Natural killer cell (primary cell): ENCODE data around the gene COL8A2. TPM values are rescaled to one million over a fixed set of nuclear protein-coding genes. Genes with fewer than 3 reads are reported as not detected.

Experiments
- ATAC-seq, 3 donors: fragments of 150-1000 bp in 2 of 3; fragments of 200-7000 bp in 1 of 3; cut with Tn5 transposase; 1 replicate in 1 of 3; 2 replicates in 2 of 3; pipeline ENCODE4 v1.10.0; 2021; ENCODE audit warnings: mild to moderate bottlenecking in 2 of 3, moderate library complexity in 2 of 3
- DNase-seq, 2 donors: peaks; one replicate each; pipeline versions ENCODE4 v3.0.0 to v3.0.0-alpha.2; 2013 to 2021; ENCODE audit warnings: mixed read lengths in 1 of 2
- H3K27ac ChIP-seq: one replicate; pipeline ENCODE4 v1.5.1; 2013; ENCODE audit warnings: mild to moderate bottlenecking, low read length
- H3K27me3 ChIP-seq: one replicate; pipeline ENCODE4 v1.6.1; 2013; ENCODE audit warnings: low read length; ENCODE audit not compliant: control insufficient read depth, insufficient read depth
- H3K36me3 ChIP-seq: one replicate; pipeline ENCODE4 v1.6.1; 2013; ENCODE audit warnings: low read length; ENCODE audit not compliant: control insufficient read depth, insufficient read depth
- H3K4me1 ChIP-seq: one replicate; pipeline ENCODE4 v1.6.1; 2013; ENCODE audit warnings: low read length; ENCODE audit not compliant: control insufficient read depth, insufficient read depth
- H3K4me3 ChIP-seq: one replicate; pipeline ENCODE4 v1.5.1; 2013; ENCODE audit warnings: low read length
- H3K9me3 ChIP-seq: one replicate; pipeline ENCODE4 v1.6.1; 2013; ENCODE audit warnings: low read length; ENCODE audit not compliant: control insufficient read depth, insufficient read depth
- H3K27ac Mint-ChIP-seq, 2 donors: one replicate each; pipeline ENCODE4 v1.8.0; 2022; ENCODE audit warnings: mild to moderate bottlenecking in 2 of 2, mixed read lengths in 2 of 2, moderate library complexity in 1 of 2
- H3K27me3 Mint-ChIP-seq, 2 donors: one replicate each; pipeline ENCODE4 v1.8.0; 2022; ENCODE audit warnings: low read depth in 2 of 2, mixed read lengths in 2 of 2
- H3K36me3 Mint-ChIP-seq: one replicate; pipeline ENCODE4 v1.8.0; 2022; ENCODE audit warnings: mixed read lengths
- H3K4me1 Mint-ChIP-seq, 2 donors: one replicate each; pipeline ENCODE4 v1.8.0; 2022; ENCODE audit warnings: mixed read lengths in 2 of 2
- H3K4me3 Mint-ChIP-seq: one replicate; pipeline ENCODE4 v1.8.0; 2022; ENCODE audit warnings: mild to moderate bottlenecking, moderate library complexity, mixed read lengths
- H3K9me3 Mint-ChIP-seq, 2 donors: one replicate each; pipeline ENCODE4 v1.8.0; 2022; ENCODE audit warnings: mixed read lengths in 2 of 2
- CTCF ChIP-seq: fragments of 200-600 bp; IDR thresholded peaks from one replicate; pipeline ENCODE4 v1.8.0; 2022; ENCODE audit warnings: antibody characterized with exemption
- WGBS: methylation state at CpG from one replicate; pipeline ENCODE4 v1.1.7; 2013; ENCODE audit warnings: missing lambda C conversion rate; ENCODE audit not compliant: insufficient coverage; 5-methylcytosine and 5-hydroxymethylcytosine counted together
- intact Hi-C: fragments of 100-400 bp; cut with micrococcal nuclease; formaldehyde crosslinking; loops from one replicate; pipeline ENCODE4 v1.14.2; 2022
- total RNA-seq, 4 donors: library from RNA; stranded (reverse); fragments of 120-200 nt in 1 of 4; gene quantifications; one replicate each; pipeline versions ENCODE4 v1.2.3 to v1.2.4, GENCODE V29; 2013 to 2022

The COL8A2 gene
- total RNA-seq, 3 donors from 2014 or later (not counting 1 experiment from before 2014, with no cell fraction given): 0.09 to 0.20 (median 0.14) TPM

- intact Hi-C loops: no loop called here
- no peaks in the 10 kb centered on the region for H3K9me3 ChIP-seq
- ATAC-seq: no peak
- WGBS: 96% methylated on average over 17 of the region's 17 CpGs
- peaks cover 43% of the 10 kb centered on the region for H3K36me3 ChIP-seq
- DNase-seq: no peak
- peaks cover 25% of the 10 kb centered on the region for H3K4me1 ChIP-seq
- Mint-ChIP-seq H3K4me3 (no peak overlapping the region), H3K27ac (no peak overlapping the region), H3K36me3 (no peaks in the 10 kb centered on the region), H3K4me1 (peaks cover 17 to 19% of the 10 kb centered on the region in 2 donors), H3K9me3 (no peaks in the 10 kb centered on the region), H3K27me3 (no peaks in the 10 kb centered on the region)
- H3K27ac ChIP-seq: no peak overlapping the region
- H3K27me3 ChIP-seq: no peaks in the 10 kb centered on the region
- H3K4me3 ChIP-seq: no peak overlapping the region
- no peak for TF ChIP-seq CTCF
Observed at GRCh38 chr1:36092166-36092797, 32.7 kb downstream of the COL8A2 start.

GRCh38 chr1:36091698-36092097 lies 33.3 kb downstream of the COL8A2 start:
- H3K27ac ChIP-seq: no peak overlapping the region
- no peaks in the 10 kb centered on the region for H3K27me3 ChIP-seq
- Mint-ChIP-seq H3K9me3 (no peaks in the 10 kb centered on the region), H3K4me3 (peak overlapping the region; percentile 63), H3K36me3 (no peaks in the 10 kb centered on the region), H3K27me3 (no peaks in the 10 kb centered on the region), H3K4me1 (peaks cover 17 to 19% of the 10 kb centered on the region in 2 donors), H3K27ac (no peak overlapping the region)
- TF ChIP-seq CTCF: no peak
- no peak overlapping the region for H3K4me3 ChIP-seq
- H3K36me3 ChIP-seq: peaks cover 43% of the 10 kb centered on the region
- H3K9me3 ChIP-seq: no peaks in the 10 kb centered on the region
- ATAC-seq (no peak), DNase-seq (no peak)
- peaks cover 25% of the 10 kb centered on the region for H3K4me1 ChIP-seq
- 98% methylated on average over 13 of the region's 13 CpGs for WGBS
- intact Hi-C loops: no loop called here

- no peak overlapping the region for H3K27ac ChIP-seq
- 94% methylated on average over 4 of the region's 4 CpGs for WGBS
- ATAC-seq (no peak), DNase-seq (no peak)
- peaks cover 42% of the 10 kb centered on the region for H3K36me3 ChIP-seq
- H3K4me1 ChIP-seq: peaks cover 25% of the 10 kb centered on the region
- H3K27me3 ChIP-seq: no peaks in the 10 kb centered on the region
- no peaks in the 10 kb centered on the region for H3K36me3 Mint-ChIP-seq
- H3K27me3 Mint-ChIP-seq: no peaks in the 10 kb centered on the region
- peak overlapping the region; percentile 63 for H3K4me3 Mint-ChIP-seq
- H3K4me1 Mint-ChIP-seq: peaks cover 17 to 19% of the 10 kb centered on the region in 2 donors
- TF ChIP-seq CTCF: no peak
- no peak overlapping the region for H3K27ac Mint-ChIP-seq
- intact Hi-C loops: no loop called here
- no peak overlapping the region for H3K4me3 ChIP-seq
- no peaks in the 10 kb centered on the region for H3K9me3 ChIP-seq
- no peaks in the 10 kb centered on the region for H3K9me3 Mint-ChIP-seq
Observed at GRCh38 chr1:36091141-36091540, 33.9 kb downstream of the COL8A2 start.
